Loucy (cell line): ENCODE data around the gene NTN1.

Experiments used
- H2AFZ ChIP-seq: fragments of 200-600 bp; sonication (generic); 2 replicates; pipeline ENCODE4 v1.6.0; 2016; ENCODE audit warnings: antibody characterized with exemption, mild to moderate bottlenecking, low read length, moderate library complexity
- H3F3A ChIP-seq: fragments of 200-600 bp; 2 replicates; pipeline ENCODE4 v1.6.0; 2016; ENCODE audit warnings: antibody characterized with exemption, low read depth, mild to moderate bottlenecking
- H3K27me3 ChIP-seq: fragments of 200-600 bp; sonication (generic); 2 replicates; pipeline ENCODE4 v1.6.1; 2014; ENCODE audit warnings: low read length, mild to moderate bottlenecking; ENCODE audit not compliant: insufficient read depth, poor library complexity, severe bottlenecking
- H3K36me3 ChIP-seq: fragments of 200-600 bp; sonication (generic); 2 replicates; pipeline ENCODE4 v1.6.1; 2016; ENCODE audit warnings: low read length; ENCODE audit not compliant: insufficient read depth
- H3K4me1 ChIP-seq: fragments of 200-600 bp; sonication (generic); 2 replicates; pipeline ENCODE4 v1.5.1; 2014; ENCODE audit warnings: low read length, mild to moderate bottlenecking; ENCODE audit not compliant: insufficient read depth, poor library complexity, severe bottlenecking
- H3K4me2 ChIP-seq: fragments of 200-600 bp; sonication (generic); 2 replicates; pipeline ENCODE4 v1.6.0; 2014; ENCODE audit warnings: antibody characterized with exemption, low read length, low read depth, mild to moderate bottlenecking; ENCODE audit not compliant: poor library complexity, severe bottlenecking
- H3K4me3 ChIP-seq: fragments of 200-600 bp; sonication (generic); 2 replicates; pipeline ENCODE4 v1.5.1; 2014; ENCODE audit warnings: low read length, mild to moderate bottlenecking, mixed read lengths; ENCODE audit not compliant: poor library complexity, severe bottlenecking
- H3K79me2 ChIP-seq: fragments of 200-600 bp; sonication (generic); 2 replicates; pipeline ENCODE4 v1.6.1; 2014; ENCODE audit warnings: low read length; ENCODE audit not compliant: insufficient read depth
- H3K9ac ChIP-seq: fragments of 200-600 bp; sonication (generic); 2 replicates; pipeline ENCODE4 v1.6.0; 2014; ENCODE audit warnings: mild to moderate bottlenecking, low read depth, low read length, moderate library complexity; ENCODE audit not compliant: poor library complexity, severe bottlenecking
- H3K9me2 ChIP-seq: fragments of 200-600 bp; sonication (generic); replicated peaks from 2 replicates; pipeline ENCODE4 v1.6.1; 2016; ENCODE audit warnings: low read depth, low read length, mixed read lengths
- H3K9me3 ChIP-seq: fragments of 200-600 bp; sonication (generic); 2 replicates; pipeline ENCODE4 v1.6.1; 2014; ENCODE audit warnings: mild to moderate bottlenecking, antibody characterized with exemption, low read length, low read depth; ENCODE audit not compliant: insufficient read depth
- H4K20me1 ChIP-seq: fragments of 200-600 bp; sonication (generic); 2 replicates; pipeline ENCODE4 v1.6.0; 2014; ENCODE audit warnings: antibody characterized with exemption, low read length, mild to moderate bottlenecking; ENCODE audit not compliant: insufficient read depth, poor library complexity, severe bottlenecking
- EZH2phosphoT487 ChIP-seq: fragments of 200-600 bp; IDR thresholded peaks from 2 replicates; pipeline ENCODE4 v1.6.1; 2018; ENCODE audit warnings: antibody characterized with exemption, mild to moderate bottlenecking, moderate library complexity, borderline replicate concordance
- TF ChIP-seq, protein P1 (sequence below): fragments of 200-600 bp; sonication (generic); conservative IDR thresholded peaks from 2 replicates; pipeline ENCODE4 v1.5.1; 2014; ENCODE audit warnings: mild to moderate bottlenecking, antibody characterized with exemption, low read length

Gene NTN1

DNA sequence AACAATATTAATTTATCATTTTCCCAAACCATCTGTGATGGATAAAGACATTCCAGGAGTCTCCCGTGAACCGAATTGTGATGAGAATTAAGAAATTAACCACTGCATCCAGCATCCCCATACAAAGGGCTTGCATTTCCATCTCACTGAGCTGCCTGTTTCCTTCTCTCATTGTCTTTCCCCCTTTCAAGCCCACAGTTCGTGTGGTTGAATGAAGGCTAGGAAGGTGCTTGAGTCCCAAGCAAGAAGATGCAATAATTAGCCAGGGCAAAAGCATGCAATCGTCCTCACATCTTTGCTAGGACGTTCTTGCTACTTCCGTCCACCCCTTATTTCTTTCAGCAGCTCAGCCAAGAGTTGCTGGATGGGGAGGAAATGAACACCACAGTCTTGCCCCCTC is 146.1 kb downstream of the NTN1 start:
- Histone ChIP-seq H3K27me3 (no peaks in the 10 kb centered on the region), H3K4me3 (no peak overlapping the region), H3K9ac (no peak overlapping the region), H4K20me1 (no peaks in the 10 kb centered on the region), H3K4me2 (no peak overlapping the region), H3K4me1 (no peaks in the 10 kb centered on the region), H3K9me2 (no peaks in the 10 kb centered on the region), H3F3A (no peaks in the 10 kb centered on the region), H3K9me3 (no peaks in the 10 kb centered on the region), H3K36me3 (no peaks in the 10 kb centered on the region), H3K79me2 (no peaks in the 10 kb centered on the region), H2AFZ (no peak overlapping the region)
- TF ChIP-seq EZH2phosphoT487 = no peak
- TF ChIP-seq, protein P1, sequence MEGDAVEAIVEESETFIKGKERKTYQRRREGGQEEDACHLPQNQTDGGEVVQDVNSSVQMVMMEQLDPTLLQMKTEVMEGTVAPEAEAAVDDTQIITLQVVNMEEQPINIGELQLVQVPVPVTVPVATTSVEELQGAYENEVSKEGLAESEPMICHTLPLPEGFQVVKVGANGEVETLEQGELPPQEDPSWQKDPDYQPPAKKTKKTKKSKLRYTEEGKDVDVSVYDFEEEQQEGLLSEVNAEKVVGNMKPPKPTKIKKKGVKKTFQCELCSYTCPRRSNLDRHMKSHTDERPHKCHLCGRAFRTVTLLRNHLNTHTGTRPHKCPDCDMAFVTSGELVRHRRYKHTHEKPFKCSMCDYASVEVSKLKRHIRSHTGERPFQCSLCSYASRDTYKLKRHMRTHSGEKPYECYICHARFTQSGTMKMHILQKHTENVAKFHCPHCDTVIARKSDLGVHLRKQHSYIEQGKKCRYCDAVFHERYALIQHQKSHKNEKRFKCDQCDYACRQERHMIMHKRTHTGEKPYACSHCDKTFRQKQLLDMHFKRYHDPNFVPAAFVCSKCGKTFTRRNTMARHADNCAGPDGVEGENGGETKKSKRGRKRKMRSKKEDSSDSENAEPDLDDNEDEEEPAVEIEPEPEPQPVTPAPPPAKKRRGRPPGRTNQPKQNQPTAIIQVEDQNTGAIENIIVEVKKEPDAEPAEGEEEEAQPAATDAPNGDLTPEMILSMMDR = no peak

DNA sequence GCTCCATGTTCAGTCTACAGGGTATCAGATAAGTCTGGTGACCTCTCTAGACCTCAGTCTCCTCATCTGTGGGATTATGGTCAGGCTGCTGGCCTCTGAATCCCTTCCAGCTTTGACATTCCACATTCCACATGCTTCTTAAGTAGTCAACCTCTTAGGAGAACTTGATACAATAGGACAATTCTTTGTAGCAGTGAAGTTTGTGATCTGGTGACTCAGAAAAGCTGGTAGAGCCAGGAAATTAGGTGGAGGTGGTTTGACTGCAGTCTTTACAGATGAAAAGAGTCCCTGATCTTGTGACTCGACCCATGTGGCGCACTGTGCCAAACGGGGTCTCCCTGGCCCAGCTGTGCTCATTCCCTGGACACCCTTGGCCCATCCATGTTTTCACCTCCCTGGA is 147.8 kb downstream of the NTN1 start:
- Histone ChIP-seq H3K9me2 (no peaks in the 10 kb centered on the region), H3K4me3 (no peak overlapping the region), H3K27me3 (no peaks in the 10 kb centered on the region), H3K4me1 (no peaks in the 10 kb centered on the region), H3K79me2 (no peaks in the 10 kb centered on the region), H3K4me2 (no peak overlapping the region), H3K9me3 (no peaks in the 10 kb centered on the region), H4K20me1 (no peaks in the 10 kb centered on the region), H2AFZ (no peak overlapping the region), H3F3A (no peaks in the 10 kb centered on the region), H3K9ac (no peak overlapping the region), H3K36me3 (no peaks in the 10 kb centered on the region)
- TF ChIP-seq, protein P1 = no peak
- TF ChIP-seq EZH2phosphoT487 = no peak

DNA sequence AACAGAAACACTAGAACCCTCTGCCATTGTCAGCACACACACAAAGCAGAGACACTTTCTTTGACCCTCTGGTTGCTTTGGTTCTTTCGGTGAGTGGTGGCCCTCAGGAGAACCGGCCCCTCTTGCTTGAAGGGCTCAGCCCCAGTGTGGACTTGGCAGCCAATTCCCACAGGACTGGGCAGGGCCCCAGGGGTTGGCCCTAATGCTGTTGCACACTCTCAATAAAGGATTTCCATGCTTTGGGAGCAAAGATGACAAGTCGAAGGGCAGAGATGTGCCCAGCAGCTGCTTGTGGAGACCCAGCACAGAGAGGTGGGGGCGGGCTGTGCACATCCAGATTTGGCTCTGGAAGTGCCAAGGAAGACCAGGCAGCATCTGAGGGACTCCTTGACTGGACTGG is 149.0 kb downstream of the NTN1 start:
- H3K27me3 ChIP-seq = no peaks in the 10 kb centered on the region
- H3K4me1 ChIP-seq = no peaks in the 10 kb centered on the region
- H3F3A ChIP-seq = no peaks in the 10 kb centered on the region
- no peaks in the 10 kb centered on the region for H4K20me1 ChIP-seq
- H3K9me2 ChIP-seq = no peaks in the 10 kb centered on the region
- no peak overlapping the region for H3K4me3 ChIP-seq
- no peaks in the 10 kb centered on the region for H3K36me3 ChIP-seq
- no peaks in the 10 kb centered on the region for H3K79me2 ChIP-seq
- H3K4me2 ChIP-seq = no peak overlapping the region
- no peak overlapping the region for H3K9ac ChIP-seq
- H2AFZ ChIP-seq = no peak overlapping the region
- no peaks in the 10 kb centered on the region for H3K9me3 ChIP-seq
- TF ChIP-seq, protein P1 = no peak
- TF ChIP-seq EZH2phosphoT487 = no peak
